SIG-M5 treated with dmso at 0.1 percent for 504 hours (cell line): ENCODE results near the gene GPC3.
"Not testable (repeated sequence)": the region's sequence is repeated elsewhere in the genome, so short reads cannot be mapped to it uniquely, and the experiment has no call there.

Experiments used
- DNase-seq: peaks from one replicate; lab custom pipeline; 2025; ENCODE audit not compliant: unreplicated experiment; lab: John Stamatoyannopoulos, UW

GPC3 gene

DNA sequence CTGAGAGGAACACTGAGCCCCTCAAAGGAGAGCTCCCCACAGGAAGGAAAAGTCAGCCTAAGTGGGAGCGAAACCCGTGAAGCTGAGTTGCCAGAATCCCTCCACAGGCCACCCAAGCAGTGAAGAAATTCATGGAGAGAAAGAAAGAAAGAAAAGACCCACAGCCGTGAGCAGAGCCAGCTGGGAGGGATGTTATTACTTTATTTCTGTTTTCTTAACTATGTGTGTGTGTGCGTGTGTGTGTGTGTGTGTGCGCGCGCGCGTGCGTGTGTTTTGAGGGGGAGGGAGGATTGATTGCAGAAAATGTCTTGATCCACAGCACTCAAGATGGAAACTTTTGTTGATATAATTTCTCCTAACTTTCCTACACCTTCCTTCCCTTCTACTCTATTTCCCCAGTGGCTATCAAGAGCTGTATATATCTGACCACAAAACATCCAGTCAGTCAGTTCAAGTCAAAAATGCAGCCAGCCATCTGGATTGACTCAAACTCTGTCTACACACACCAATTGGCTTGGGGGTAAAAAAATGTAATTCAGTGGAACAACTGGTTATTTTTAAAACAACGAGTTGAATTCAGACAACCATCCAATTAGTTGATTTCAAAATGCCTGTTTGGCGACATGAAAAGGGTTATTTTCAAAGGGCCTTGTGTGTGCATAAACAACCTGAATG lies 13.8 kb upstream of the GPC3 start:
- DNase-seq: no peak

DNA sequence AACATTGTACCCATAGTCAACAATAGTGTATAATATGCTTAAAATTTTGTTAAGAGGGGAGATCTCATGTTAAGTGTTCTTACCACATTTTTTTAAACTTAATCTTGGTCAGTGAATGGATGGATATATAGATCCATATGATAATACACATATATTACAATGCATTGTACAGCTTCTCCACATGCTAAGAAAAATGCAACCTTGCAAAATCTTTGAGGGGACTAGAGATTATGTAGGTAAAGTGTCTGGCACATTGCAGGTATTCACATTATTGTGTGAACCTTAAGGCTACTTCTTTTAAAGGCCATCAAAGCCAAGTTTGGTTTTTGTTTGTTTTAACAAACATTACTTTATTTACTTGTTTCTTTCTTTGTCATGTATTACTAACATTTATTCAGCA lies 10.4 kb upstream of the GPC3 start:
- DNase-seq: no peak

DNA sequence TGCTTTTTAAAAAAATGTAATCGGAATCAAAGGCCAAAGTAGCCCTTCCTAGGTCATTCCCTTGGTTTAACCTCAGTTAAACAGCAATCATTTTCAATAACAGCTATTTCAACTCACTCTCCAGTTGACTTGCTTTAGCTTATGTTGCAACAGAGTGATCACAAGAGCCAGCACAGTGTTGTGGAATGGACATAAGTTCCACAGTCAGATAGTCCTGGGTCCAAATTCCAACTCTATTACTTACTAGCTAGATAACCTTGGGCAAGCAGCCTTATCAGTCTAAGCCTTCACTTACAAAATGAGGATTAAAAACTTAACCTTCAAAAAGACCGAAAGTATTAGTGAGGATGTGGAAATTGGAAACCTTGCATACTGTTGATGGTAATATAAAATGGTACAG lies 9.2 kb upstream of the GPC3 start:
- DNase-seq: no peak

DNA sequence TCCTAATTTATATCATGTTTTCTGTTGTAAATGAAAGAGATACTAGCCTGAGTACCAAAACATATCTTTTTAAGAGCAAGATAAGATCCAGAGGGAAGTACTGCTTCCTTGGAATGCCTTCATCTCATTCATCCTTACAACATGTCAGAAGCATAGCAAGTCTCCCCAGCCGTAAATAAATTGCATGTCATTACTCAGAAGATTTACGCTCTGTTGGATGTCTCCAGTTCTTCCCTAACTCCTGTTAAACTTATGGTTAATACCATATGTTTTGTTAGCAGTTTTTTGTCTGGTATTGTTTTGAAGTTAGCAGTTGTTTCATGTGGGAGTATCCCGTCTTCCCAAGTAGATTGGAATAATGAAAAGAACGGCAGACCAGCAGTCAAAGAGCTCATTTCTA lies 7.5 kb upstream of the GPC3 start:
- DNase-seq: no peak

DNA sequence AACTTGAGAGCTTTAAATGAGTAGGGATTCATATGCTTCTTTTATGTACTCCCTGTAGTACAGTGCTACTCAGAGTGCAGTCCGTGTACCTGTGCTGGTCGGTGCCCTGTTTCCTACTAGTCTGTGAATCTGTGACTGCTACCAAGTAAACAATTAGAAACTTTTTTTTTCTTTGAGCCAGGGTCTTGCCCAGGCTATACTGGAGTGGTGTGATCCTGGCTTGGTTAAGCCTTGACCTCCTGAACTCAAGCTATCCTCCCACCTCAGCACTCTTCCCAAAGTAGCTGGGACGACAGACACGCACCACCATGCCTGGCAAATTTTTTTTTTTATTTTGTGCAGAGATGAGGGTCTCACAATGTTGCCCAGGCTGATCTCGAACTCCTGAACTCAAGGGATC lies 6.4 kb upstream of the GPC3 start:
- no peak for DNase-seq

DNA sequence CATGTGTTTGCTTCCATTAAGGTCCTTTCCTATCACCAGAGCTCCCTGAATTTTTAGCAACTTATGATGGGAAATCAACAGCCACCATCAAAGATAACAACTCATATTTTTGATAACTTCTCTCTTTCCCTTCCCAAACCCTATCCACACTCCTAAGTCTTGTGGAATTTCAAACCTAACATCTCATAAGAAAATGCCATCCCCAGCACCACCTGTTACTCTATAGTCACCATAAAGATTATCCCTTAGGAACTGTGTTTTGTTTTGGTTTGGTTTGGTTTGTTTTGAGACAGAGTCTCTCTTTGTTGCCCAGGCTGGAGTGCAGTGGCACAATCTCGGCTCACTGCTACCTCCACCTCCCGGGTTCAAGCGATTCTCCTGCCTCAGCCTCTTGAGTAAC lies 5.7 kb upstream of the GPC3 start:
- DNase-seq: not testable (repeated sequence)

DNA sequence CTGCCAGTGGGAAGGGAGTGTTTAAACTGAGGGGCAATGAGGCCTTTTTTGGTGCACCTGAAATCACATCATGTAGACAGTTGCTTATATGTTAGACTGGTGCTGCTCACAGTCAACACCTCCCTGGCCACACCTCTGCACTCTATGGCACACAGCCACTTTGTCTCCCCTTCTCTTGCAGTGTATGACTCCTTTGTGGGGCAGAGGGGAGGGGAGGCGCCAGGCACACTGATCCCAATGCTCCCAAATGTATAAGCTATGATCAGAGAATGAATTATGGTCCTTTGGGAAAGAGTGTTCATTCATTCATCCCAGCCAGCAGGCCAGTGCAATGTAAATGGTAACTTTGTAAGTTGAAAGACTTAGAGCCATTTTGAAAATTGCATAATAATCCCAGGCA lies 4.6 kb upstream of the GPC3 start:
- no peak for DNase-seq

DNA sequence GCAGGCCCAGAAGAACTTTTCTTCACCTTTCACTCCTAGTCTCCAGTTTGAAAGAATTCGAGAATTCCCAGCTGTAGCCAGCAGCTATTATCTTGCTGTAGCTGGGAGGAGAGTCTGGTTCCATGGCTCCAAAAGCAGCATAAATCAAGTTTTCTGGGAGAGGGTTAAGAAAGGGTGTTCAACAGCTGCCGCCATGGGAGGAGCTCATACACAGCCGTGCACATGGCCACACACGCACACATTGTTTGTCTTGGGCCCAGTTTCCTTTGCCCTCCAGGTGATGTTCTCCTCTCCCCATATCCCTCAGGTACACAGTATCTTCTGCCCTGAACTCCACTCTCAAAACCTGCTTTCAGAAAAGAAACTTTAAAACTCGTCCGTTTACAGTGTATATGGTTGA lies 4.1 kb upstream of the GPC3 start:
- no peak for DNase-seq

DNA sequence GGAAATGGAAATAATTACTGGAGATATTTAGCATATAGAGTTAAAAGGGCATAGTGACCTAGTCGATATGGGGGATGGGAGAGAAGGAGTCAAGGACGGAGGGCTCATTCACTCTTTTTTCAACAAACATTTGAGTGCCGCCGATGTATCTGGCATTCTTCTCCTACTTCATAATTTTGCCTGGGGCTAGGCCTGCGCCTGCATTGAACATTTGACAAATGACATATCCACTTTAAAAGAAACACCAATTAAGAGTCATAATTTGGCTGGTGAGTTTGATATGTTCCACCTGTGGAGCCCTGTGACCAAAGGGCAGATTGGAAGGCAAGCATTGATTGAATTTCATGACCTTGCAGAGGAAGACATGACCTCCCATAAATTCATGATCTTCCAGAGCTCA lies 2.6 kb upstream of the GPC3 start:
- no peak for DNase-seq

DNA sequence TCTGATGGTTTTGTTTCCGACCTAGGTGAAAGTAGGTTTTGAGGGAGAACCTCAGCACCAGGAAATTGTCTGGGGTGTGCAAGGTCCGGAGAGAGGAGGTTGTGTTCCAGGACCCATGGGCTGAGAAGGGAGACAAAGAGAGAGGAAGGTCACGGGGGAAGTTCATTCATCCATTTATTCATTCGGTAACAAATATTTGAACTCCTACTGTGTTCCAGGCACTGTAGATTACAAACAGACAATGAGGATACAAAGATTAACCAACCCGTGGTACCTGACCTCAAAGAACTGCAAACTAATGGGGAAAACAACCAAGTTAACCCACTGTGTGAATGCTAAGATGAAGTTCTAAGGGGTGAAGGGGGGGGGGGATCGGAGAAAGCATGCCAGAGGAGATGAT lies 1.8 kb upstream of the GPC3 start:
- DNase-seq: no peak

DNA sequence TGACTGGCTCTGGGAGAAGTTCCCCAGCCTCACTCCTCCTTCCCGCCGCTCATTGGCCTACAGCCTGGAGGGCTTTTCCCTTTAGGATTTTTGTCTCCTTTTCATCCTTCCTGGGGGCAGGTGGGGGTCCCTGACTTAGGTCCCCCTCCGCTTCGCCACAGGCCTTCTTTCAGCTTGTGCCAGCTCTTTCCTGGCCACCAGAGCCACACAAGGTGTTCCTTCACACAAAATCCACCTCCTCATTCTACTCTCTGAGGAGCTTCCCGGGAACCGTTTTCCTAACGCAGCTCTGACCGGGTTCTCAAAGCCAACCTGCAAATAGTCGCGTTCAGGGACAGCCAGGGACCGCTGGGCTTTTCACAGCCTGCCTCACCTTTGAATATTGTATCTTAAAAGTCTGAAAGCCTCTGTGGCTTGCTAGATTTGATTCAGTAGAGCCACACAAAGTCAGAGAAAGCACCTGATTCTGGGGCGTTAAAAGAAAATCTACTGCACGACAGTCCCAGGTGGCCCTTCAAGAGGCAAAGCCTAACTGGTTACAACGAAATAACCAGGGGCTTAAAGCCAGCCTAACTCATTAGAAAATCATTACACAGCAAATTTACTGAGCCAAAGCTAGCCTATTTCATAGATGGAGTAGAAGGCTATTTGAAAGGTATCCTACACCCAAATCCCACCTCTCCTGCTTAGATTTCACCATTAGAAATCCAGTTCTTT lies 731 bp upstream of the GPC3 start:
- DNase-seq: no peak

DNA sequence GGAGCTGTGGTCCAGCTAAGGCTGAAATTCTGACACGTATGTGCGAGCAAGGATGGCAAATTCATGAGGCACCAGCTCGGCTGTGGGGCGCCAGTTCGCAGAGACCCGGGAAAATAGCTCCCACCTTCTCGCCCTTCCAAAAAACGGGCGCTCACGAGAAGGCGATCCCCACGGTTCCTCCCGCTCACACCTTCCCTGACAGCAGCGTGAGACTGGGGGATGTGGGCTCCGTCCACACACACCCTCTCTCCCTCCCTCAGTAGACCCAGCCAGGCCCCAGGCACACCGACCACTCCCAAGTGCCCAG lies 584 bp downstream of the GPC3 start:
- no peak for DNase-seq

DNA sequence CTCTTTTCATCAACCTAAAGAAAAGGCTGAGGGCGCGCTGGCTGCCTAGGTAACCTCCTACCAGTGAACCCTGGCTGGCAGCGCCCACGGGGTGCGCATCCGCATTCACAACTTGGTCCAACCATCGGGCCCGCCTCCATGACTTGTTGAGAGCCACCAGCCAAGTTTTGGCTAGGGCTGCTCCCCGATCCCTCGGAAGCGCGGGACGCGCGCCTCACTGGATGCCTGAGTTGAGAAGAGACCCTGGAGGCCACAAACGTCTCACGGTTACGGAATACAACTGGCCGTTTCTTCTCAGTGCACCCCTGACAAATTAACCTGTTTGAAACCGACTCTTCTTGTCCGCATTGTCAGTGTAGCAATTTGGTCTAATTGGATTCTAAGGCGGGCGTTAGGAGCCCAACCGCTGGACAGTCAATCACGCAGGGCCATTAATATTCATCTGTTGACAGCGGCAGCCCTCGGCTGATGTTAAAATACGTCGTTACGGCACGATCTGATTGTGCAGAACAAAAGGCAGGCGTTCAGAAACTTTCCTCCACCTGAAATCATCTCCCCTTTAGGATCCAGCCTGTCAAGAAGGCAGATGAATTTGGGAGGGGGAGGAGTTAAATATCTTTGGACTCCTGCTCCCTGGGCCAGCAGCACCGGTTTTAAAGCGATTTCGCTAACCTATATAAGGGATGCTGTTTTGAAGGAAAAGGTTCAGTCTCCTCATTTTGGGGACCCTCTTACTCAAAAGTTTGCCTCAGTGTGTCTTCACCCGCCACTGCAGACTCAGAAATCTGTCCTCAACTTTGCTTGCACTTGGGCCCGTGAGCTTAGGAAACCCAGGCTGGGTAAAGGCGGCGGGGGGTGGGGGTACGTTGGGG lies 1.2 kb downstream of the GPC3 start:
- no peak for DNase-seq

DNA sequence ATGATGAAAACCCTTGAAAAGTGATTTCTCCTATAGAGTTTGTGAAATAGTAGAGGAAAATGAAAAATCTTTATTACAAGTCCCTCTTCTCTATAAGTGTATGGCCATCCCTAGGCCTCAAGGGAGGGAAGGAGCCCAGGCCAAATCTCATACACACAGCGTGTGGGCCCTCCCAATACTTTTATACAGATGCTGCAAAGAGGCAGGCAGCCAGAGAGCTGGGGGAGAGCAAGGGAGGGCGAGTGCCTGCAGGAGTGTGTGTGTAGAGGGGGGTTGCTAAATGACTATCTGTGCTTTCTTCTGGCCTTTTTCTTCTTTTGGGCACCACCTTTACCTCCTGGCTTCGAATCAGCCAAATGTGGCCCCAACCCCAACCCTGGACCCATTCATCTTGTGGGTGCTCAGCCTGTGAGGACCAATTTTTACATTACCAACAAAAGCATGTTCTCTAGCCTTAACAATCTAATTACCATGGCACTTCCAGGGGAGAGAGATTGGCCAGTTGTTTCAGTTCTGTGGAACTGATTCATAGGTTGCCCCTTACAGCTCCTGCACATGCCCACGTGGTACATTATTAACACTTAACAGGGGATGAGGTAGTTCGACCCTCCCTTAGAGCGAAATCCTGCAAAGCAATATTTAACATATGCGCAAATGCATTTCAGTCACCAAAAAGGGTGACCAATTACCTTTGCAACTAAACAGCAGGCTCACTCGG lies 2.0 kb downstream of the GPC3 start:
- DNase-seq: no peak

DNA sequence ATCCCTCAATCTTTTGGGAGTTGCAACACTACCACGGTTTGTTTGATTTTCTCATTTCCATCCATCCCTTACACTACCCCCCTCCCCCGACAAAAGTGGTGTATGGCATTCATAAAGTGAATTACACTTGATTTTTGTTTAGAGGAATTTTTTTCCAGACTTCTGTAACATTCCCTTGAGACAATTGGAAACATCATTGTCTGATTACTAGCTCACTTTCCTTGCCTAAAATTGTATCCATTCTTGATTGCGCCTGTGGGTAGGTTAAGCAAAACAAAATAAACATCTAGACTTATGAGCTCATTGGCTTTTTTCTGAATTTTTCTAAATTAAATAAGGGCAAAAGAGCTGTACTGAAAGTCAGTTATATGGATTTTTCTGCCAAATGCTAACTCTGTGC lies 3.5 kb downstream of the GPC3 start:
- no peak for DNase-seq

DNA sequence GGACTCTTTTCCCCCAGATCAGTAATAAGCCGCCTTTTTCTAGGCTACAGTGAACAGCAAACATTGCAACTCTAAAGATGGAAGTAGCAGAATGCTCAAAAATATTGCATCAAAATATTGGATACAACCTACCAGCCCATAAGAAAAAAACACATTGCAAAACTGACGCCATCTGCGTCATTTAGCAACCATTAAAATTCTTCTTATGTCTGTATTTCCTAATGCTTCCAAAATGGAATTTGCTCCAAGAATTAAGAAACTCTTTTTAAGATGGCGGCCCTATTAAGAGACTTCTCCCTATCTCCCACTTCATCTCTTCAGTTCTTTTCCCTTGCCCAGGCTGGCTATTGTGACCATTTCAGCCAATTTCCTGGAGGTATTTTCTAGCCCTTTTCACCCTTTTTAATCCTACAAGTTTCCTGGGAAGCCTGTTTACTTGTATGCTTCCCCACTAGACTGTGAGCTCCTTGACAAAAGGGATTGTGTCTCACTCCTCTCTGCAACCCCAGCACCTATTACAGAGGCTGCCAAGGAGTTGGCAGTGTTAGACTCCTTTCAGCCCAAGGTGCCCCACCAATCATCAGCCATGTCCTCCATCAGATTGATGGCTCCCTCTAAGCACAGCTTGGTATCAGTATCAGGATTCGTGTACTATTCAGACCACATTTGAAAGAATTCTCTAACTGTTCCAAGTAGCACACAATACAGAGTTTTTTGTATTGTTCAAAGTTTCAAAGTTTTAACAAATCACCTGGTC lies 4.4 kb downstream of the GPC3 start:
- DNase-seq: no peak

DNA sequence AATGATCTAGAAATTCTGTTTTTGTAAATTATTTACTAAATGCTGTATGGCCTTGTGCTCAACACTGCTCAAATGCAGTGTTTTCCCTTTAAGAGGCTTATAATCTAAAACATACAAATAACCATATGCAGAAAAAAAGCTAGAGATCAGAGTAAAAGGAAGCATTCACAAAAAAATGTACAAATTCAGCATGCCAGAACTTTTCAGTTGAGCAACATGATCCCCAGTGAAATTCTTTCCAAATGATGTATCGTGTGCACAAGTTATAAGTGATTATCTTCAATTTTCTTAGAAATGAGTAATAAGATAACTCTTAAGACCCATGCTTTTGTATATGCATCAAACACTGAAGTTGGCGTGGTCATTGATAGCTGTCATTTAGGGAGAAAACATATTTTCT lies 5.0 kb downstream of the GPC3 start:
- no peak for DNase-seq

DNA sequence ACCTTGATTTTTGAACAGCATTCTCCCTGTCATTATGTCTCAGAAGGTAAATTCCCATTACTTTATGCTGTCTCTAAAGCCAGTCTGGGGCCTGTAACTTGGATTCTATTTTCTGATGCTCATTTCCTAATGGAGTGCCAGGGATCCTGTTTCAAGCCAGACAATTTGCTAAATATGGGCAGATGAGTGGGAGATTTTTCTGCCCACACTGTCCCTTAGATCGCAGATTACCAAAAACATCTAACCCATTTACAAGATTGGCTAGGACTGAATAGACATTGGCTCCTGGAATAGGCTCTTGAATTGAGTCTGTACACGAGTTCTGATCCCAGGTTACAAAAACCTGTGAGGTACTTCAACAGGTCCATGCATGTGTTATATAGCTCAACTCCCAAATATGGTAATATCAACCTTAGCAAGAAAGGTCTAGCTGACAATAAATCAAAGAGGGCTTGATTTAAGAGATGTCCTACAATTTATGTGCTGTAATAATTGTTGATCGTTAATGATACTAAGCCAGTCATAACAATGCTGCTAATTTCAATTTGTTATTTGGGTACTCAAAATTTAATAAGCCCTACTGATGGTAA lies 5.7 kb downstream of the GPC3 start:
- DNase-seq: no peak

DNA sequence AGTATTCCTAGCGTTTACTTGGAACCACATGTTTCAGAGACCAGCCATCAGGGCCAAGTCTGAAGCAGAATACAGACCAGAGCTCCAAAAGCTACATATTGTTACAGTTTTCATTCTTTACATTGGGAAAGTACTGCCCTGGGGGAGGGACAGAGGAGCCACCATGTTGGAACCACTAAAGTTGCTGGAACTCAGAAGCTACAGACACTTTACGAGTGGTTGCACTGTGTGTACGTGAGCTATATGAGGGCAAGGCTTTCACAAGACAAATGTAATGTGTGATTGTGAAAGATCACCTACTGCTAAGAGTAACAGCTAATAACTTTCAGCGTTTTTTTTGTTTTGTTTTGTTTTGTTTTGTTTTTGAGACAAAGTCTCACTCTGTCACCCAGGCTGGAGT lies 11.7 kb downstream of the GPC3 start:
- DNase-seq: no peak

DNA sequence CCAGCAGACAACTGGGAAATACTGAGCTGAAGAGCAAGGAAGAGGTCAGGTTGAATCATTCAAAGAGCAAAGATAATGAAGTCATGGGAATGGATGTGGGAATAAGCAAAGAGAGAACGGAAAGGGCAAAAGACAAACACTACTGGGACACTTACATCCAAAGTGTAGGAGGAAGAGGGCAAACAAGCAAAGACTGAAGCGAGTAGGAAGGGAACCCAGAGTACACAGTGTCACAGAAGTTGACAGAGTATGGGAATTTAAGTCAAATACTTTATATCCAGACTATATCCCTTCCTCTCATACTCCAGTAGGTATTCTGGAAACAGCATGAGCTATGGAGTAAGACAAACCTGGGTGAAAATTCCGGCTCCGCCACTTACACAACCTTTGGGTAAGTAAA lies 12.5 kb downstream of the GPC3 start:
- no peak for DNase-seq

DNA sequence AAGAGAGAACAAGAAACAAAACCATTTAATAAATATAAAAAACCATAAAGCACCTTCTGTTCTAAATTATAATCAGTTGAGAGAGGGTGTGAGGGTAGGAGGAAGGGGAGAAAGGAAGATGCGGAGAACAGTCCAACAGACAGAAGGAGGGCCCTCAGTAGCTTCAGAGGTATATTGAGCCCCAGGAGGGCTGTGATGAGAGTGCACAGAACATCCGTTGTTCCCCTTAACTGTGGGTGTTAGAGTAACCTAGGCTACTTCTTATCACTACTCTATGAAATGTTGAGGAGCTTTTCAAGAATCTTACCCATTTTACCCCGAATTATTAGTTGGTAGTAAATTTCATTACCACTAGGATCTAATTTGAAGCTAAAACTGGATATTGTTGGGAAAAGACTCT lies 13.8 kb downstream of the GPC3 start:
- no peak for DNase-seq
